ENCODE results near the gene TTC14. TPM values are rescaled to one million over a fixed set of nuclear protein-coding genes. Genes with fewer than 3 reads are reported as not detected.
"Not testable (repeated sequence)": the region's sequence is repeated elsewhere in the genome, so short reads cannot be mapped to it uniquely, and the experiment has no call there.

The TTC14 gene
- total RNA-seq, 2 donors from 2014 or later: 33.2 to 55.0 TPM

DNA sequence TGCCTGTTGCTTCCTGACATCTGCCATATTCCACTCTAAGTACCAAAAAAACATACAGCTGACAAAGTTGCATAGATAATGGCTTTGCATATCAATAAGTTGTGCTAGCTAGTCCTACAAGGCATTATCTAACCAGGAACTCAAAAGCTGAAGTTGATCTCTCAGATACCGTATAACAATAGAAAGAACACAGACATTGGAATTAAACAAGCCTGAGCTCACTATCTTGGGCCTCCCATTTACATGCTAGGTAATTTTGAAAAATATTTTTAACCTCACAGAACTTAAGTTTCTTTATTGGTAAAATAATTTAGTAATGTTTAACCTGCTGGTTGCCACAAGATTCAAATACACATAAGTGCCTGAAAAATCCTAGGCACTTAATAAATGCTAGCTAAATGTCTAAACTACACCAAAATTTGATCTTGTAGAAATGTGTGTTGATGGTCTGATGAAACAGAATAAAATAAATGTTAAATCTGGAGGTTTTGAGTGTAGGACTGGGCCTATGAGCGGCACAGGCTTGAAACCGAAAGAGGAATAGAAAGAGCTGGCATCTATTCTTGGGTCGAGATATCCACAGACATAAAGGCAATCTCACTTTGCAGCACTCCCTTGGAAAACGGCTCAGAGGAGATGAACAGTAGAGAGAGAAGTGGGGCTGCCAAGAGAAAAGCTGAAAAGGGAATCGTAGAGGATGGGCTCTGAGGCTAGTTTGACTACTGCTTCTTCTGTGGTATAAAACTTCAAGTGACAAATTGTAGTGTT is 29.9 kb upstream of the TTC14 start:
- H3K27ac ChIP-seq: no peak overlapping the region
- WGBS, 2 donors: 76 to 85% methylated on average over 6 of the region's 6 CpGs
- DNase-seq (no peak), ATAC-seq (no peak)
- TF ChIP-seq POLR2A (IDR thresholded peaks at IDR 0.05): no peak
- TF ChIP-seq, protein P1, sequence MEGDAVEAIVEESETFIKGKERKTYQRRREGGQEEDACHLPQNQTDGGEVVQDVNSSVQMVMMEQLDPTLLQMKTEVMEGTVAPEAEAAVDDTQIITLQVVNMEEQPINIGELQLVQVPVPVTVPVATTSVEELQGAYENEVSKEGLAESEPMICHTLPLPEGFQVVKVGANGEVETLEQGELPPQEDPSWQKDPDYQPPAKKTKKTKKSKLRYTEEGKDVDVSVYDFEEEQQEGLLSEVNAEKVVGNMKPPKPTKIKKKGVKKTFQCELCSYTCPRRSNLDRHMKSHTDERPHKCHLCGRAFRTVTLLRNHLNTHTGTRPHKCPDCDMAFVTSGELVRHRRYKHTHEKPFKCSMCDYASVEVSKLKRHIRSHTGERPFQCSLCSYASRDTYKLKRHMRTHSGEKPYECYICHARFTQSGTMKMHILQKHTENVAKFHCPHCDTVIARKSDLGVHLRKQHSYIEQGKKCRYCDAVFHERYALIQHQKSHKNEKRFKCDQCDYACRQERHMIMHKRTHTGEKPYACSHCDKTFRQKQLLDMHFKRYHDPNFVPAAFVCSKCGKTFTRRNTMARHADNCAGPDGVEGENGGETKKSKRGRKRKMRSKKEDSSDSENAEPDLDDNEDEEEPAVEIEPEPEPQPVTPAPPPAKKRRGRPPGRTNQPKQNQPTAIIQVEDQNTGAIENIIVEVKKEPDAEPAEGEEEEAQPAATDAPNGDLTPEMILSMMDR (IDR thresholded peaks at IDR 0.05): no peak
- no peaks in the 10 kb centered on the region for H3K9me3 ChIP-seq
- H3K27me3 ChIP-seq: no peaks in the 10 kb centered on the region
- intact Hi-C loops (cut with DNase I): no loop called here
- H3K4me3 ChIP-seq: no peak overlapping the region
- H3K4me1 ChIP-seq: no peaks in the 10 kb centered on the region
- H3K36me3 ChIP-seq (replicated peaks in 1 of 2; ENCODE audit: insufficient read depth in 1 of 2, low read depth in 2 of 2): no peaks in the 10 kb centered on the region

DNA sequence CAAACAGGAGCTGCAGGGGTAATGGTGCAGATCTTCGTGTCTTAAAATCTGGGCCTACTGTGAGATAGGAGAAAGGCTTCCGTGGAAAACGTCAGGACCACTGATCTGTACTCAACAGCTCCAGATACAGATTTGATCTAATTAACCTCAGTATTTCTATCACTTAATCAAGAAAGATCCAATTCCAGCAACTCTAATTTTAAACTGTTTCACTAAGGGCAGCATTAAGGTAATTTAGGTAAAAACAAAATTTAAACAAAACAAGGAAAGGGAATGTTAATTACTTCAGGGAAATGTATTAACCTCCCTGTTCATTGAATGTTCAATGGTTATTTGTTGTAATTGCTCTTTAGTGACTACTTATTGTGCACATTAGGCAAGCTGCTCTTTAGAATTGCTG is 26.4 kb upstream of the TTC14 start:
- Histone ChIP-seq H3K27ac (no peak overlapping the region), H3K9me3 (no peaks in the 10 kb centered on the region), H3K27me3 (no peaks in the 10 kb centered on the region), H3K4me3 (no peak overlapping the region), H3K4me1 (no peaks in the 10 kb centered on the region), H3K36me3 (replicated peaks in 1 of 2; ENCODE audit: insufficient read depth in 1 of 2, low read depth in 2 of 2) (no peaks in the 10 kb centered on the region)
- DNase-seq (no peak), ATAC-seq (no peak)
- 84 to 89% methylated on average over 3 of the region's 3 CpGs for WGBS, 2 donors
- intact Hi-C loops (cut with DNase I): no loop called here
- no peak for TF ChIP-seq POLR2A (IDR thresholded peaks at IDR 0.05)
- TF ChIP-seq, protein P1 (IDR thresholded peaks at IDR 0.05): no peak

DNA sequence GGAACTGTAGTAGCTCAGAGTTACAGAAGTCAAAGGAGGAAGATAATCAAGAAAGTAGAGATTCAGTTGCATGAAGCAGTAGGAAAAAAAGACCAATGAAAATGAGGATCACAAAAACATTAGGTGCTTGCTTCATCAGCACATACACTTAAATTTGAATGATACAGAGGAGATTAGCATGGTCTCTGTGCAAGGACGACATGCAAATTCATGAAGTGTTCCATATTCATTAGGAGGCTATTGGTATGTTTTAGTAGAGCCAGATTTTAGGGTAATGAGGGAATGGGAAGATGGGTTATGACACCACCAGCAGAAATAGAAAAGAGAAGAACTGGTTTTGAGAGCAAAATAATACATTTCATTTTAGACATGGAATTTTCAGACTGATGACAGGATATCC is 21.0 kb upstream of the TTC14 start:
- DNase-seq (no peak), ATAC-seq (no peak)
- no peaks in the 10 kb centered on the region for H3K27me3 ChIP-seq
- H3K9me3 ChIP-seq: no peaks in the 10 kb centered on the region
- intact Hi-C loops (cut with DNase I): loop anchor here (10.0 kb wide), 2 partner anchors 656 to 766 kb away; no protein-coding TSS in a partner anchor
- no peaks in the 10 kb centered on the region for H3K4me1 ChIP-seq
- H3K4me3 ChIP-seq: no peak overlapping the region
- H3K27ac ChIP-seq: no peak overlapping the region
- TF ChIP-seq, protein P1 (IDR thresholded peaks at IDR 0.05): no peak
- no peaks in the 10 kb centered on the region for H3K36me3 ChIP-seq (replicated peaks in 1 of 2; ENCODE audit: insufficient read depth in 1 of 2, low read depth in 2 of 2)
- WGBS, 2 donors: 76 to 90% methylated on average over 1 of the region's 1 CpG

DNA sequence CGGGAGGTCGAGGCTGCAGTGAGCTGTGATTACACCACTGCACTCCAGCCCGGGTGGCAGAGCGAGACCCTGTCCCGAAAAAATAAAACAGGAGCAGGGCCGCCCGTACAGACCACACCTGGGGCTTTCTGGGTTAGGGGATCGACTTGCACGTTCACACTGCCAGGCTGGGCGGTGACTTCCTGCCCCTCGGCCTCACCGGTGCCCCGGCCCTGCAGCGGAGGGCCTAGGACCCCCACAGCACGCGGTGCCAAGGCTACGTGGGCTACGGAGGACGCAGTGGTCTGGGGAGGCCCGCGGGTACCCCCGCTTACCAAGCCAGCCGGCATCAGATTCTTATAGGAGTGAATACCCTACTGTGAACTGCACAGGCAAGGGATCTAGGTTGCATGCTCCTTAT is 11.6 kb upstream of the TTC14 start:
- TF ChIP-seq, protein P1 (IDR thresholded peaks at IDR 0.05): no peak
- TF ChIP-seq POLR2A (IDR thresholded peaks at IDR 0.05): no peak
- Histone ChIP-seq H3K4me1 (peaks cover 11% of the 10 kb centered on the region), H3K27ac (no peak overlapping the region), H3K27me3 (no peaks in the 10 kb centered on the region), H3K9me3 (no peaks in the 10 kb centered on the region), H3K36me3 (replicated peaks in 1 of 2; ENCODE audit: insufficient read depth in 1 of 2, low read depth in 2 of 2) (no peaks in the 10 kb centered on the region), H3K4me3 (no peak overlapping the region)
- no peak for DNase-seq
- intact Hi-C loops (cut with DNase I): loop anchor here (10.0 kb wide), 1 partner anchor 646 kb away; no protein-coding TSS in a partner anchor
- 93 to 96% methylated on average over 18 to 23 of the region's 23 CpGs for WGBS, 2 donors
- ATAC-seq: no peak

DNA sequence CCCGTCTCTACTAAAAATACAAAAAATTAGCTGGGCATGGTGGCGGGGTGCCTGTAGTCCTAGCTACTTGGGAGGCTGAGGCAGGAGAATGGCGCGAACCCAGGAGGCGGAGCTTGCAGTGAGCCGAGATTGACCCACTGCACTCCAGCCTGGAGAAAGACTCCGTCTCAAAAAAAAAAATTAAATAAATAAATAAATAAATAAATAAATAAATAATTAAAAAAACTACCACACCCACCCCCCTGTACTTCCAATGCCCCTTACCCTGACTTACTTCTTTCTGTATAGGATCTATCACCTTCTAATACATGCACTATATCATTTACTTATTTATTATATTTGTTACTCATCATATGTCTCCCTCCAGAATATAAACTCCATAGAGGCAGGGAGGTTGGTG is 8.3 kb upstream of the TTC14 start:
- intact Hi-C loops (cut with DNase I): loop anchor here (10.0 kb wide), 1 partner anchor 649 kb away; no protein-coding TSS in a partner anchor
- not testable (repeated sequence) for ATAC-seq

More for the DNA sequence above, 8.3 kb upstream of the TTC14 start:
- not testable (repeated sequence) for H3K27ac ChIP-seq; DNase-seq; H3K27me3 ChIP-seq; H3K4me3 ChIP-seq; H3K9me3 ChIP-seq; H3K36me3 ChIP-seq (replicated peaks in 1 of 2; ENCODE audit: insufficient read depth in 1 of 2, low read depth in 2 of 2)
- peaks cover 14% of the 10 kb centered on the region for H3K4me1 ChIP-seq
- WGBS, 2 donors: 92 to 95% methylated on average over 7 of the region's 7 CpGs

Data from body of pancreas (tissue), 4 donors.